Astrocyte (in vitro differentiated cells and primary cell): ENCODE results near the gene FAM210A.

Experiments
- CTCF ChIP-seq: IDR thresholded peaks from 2 replicates; pipeline ENCODE4 v1.5.1; 2011; ENCODE audit warnings: low read depth, mild to moderate bottlenecking, inconsistent platforms, low read length, moderate library complexity; ENCODE audit not compliant: insufficient read depth
- EZH2 ChIP-seq: IDR thresholded peaks from 2 replicates; pipeline ENCODE4 v1.6.1; 2012; ENCODE audit warnings: mild to moderate bottlenecking, low read length, inconsistent platforms; ENCODE audit not compliant: insufficient read depth

DNA sequence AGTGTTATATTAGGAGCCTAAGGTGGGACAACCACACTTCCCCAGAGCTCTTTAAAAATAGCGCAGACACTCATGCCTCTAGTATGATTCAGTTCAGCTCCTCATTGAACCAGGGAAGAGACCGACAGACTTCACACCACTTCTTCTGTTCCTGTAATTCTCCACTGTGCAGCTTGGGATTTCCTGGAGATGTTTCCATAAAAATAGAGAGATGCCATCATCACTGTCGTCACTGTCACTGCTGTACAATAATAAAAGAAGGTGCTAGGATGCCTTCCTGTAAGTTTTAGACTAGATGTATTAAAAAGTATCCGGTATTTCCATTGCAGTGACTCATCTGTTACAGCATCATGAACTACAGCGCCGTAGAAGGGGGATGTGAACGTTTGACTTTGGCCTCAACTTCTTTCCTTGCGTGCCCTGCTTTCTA, 110.9 kb downstream of the FAM210A start:
- no peak for TF ChIP-seq CTCF
- no peak for TF ChIP-seq EZH2
